ENCODE measurements around the gene DNM3. TPM values are rescaled to one million over a fixed set of nuclear protein-coding genes. Genes with fewer than 3 reads are reported as not detected.

The DNM3 gene
- total and polyA plus RNA-seq, 10 of the 15 experiments (the other 5 are each of a cell fraction or from before 2014, with no cell fraction given) = 0.03 to 1.5 (median 0.08) TPM; not detected in 3

GRCh38 chr1:171814692-171815091 is 26.6 kb upstream of the DNM3 start:
- no peak for DNase-seq (ENCODE audit: low read depth, low spot score)
- no peak overlapping the region for H2AFZ ChIP-seq (ENCODE audit: control insufficient read depth, low read depth, low read length)
- no peaks in the 10 kb centered on the region for H3K36me3 ChIP-seq (ENCODE audit: control insufficient read depth in 2 of 2, insufficient read depth in 2 of 2, low read length in 1 of 2)
- ChIA-PET POLR2A (no interaction called here), RAD21 (ENCODE audit: unreplicated experiment) (no interaction called here), CTCF (interaction anchor here (0.8 kb wide), 1 partner anchor 188 kb away, joined by 3 read pairs; no protein-coding TSS in a partner anchor), SMC1A (ENCODE audit: uncharacterized antibody, unreplicated experiment) (no interaction called here)
- H3K4me3 ChIP-seq = no peak overlapping the region
- in situ Hi-C loops (cut with MboI) (no loop called here), intact Hi-C loops (cut with micrococcal nuclease; ENCODE audit: unreplicated experiment) (no loop called here)
- H3K9ac ChIP-seq (ENCODE audit: control insufficient read depth, insufficient read depth, low read length) = no peak overlapping the region
- ATAC-seq = no peak
- 0% methylated on average over 2 of the region's 2 CpGs for WGBS (ENCODE audit: insufficient coverage, insufficient replicate concordance, low lambda C conversion rate, missing lambda C conversion rate)
- no peaks in the 10 kb centered on the region for H4K20me1 ChIP-seq (ENCODE audit: control insufficient read depth, insufficient read depth)
- no peak for FAIRE-seq
- no peaks in the 10 kb centered on the region for H3K27me3 ChIP-seq (replicated peaks in 1 of 2; ENCODE audit: control insufficient read depth in 2 of 2, insufficient read depth in 2 of 2, low read length in 1 of 2)
- no peak for TF ChIP-seq RUNX3 (IDR thresholded peaks at IDR 0.05; ENCODE audit: low read length)
- TF ChIP-seq HCFC1 (IDR thresholded peaks at IDR 0.05; ENCODE audit: low read length) = no peak
- TF ChIP-seq WRNIP1 (IDR thresholded peaks at IDR 0.05; ENCODE audit: borderline replicate concordance, low read depth, low read length) = no peak
- TF ChIP-seq PKNOX1 (IDR thresholded peaks at IDR 0.05) = no peak
- TF ChIP-seq CREB1 (IDR thresholded peaks at IDR 0.05; ENCODE audit: low read depth) = no peak
- TF ChIP-seq, protein P1, sequence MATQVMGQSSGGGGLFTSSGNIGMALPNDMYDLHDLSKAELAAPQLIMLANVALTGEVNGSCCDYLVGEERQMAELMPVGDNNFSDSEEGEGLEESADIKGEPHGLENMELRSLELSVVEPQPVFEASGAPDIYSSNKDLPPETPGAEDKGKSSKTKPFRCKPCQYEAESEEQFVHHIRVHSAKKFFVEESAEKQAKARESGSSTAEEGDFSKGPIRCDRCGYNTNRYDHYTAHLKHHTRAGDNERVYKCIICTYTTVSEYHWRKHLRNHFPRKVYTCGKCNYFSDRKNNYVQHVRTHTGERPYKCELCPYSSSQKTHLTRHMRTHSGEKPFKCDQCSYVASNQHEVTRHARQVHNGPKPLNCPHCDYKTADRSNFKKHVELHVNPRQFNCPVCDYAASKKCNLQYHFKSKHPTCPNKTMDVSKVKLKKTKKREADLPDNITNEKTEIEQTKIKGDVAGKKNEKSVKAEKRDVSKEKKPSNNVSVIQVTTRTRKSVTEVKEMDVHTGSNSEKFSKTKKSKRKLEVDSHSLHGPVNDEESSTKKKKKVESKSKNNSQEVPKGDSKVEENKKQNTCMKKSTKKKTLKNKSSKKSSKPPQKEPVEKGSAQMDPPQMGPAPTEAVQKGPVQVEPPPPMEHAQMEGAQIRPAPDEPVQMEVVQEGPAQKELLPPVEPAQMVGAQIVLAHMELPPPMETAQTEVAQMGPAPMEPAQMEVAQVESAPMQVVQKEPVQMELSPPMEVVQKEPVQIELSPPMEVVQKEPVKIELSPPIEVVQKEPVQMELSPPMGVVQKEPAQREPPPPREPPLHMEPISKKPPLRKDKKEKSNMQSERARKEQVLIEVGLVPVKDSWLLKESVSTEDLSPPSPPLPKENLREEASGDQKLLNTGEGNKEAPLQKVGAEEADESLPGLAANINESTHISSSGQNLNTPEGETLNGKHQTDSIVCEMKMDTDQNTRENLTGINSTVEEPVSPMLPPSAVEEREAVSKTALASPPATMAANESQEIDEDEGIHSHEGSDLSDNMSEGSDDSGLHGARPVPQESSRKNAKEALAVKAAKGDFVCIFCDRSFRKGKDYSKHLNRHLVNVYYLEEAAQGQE (IDR thresholded peaks at IDR 0.05; ENCODE audit: low read depth, low read length) = no peak
- no peaks in the 10 kb centered on the region for H3K79me2 ChIP-seq (ENCODE audit: control insufficient read depth, insufficient read depth, low read length)
- H3K9me3 ChIP-seq (replicated peaks; ENCODE audit: control insufficient read depth, insufficient read depth, low read length) = no peaks in the 10 kb centered on the region
- H3K4me1 ChIP-seq (ENCODE audit: control insufficient read depth, insufficient read depth, low read length) = no peaks in the 10 kb centered on the region
- no peak overlapping the region for H3K4me2 ChIP-seq (ENCODE audit: control insufficient read depth, insufficient read depth)
- H3K27ac ChIP-seq (ENCODE audit: control insufficient read depth, insufficient read depth) = no peak overlapping the region
- BruUV-seq (replicated peaks) = no TSS peak

Measured in GM12878 (cell line).